NCI-H345 treated with DMSO at 0.1 percent for 48 hours (cell line): ENCODE measurements around the gene AGBL4.

ENCODE experiments used
- DNase-seq: peaks from one replicate; lab custom pipeline; 2025; ENCODE audit not compliant: unreplicated experiment; lab: John Stamatoyannopoulos, UW

Gene AGBL4

DNA sequence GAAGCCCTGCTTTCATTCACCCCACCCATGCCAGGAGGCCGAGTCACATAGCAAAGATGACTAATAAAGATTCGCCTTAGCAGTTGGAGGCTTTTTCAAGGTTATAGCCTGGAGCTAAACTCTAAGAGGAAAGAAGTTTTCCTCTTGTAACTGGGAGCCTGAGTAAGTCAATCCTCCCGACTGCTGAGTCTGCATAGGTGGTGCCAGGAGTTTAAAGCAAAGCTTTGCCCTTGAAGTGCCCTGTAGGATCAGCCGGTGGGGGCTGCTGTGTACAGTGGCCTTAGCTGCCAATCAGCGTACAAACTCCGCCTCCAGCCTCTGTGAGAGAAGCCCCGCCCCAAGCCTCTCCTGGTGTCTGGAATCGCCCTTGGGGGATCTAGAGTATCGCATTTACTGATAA is 1404.2 kb downstream of the AGBL4 start:
- DNase-seq = no peak

DNA sequence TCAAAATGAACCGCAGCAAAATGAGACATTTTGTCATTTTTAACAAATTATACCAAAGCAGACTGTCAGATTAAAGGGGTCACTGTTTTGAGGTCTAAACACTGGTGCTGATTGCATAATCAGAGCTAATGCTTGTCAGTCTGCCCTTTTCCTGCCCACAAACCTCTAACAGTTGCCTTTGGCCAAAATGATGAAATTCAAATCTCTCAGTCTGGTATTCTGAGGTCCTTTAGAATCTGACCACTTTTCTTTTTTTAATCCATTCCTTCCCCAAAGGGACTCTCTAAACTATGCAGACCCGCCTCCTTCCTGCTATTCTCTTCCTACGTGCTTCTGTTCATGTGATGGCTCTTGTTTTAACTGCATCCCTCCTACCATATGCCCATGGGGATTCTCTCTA is 1406.5 kb downstream of the AGBL4 start:
- DNase-seq = no peak

DNA sequence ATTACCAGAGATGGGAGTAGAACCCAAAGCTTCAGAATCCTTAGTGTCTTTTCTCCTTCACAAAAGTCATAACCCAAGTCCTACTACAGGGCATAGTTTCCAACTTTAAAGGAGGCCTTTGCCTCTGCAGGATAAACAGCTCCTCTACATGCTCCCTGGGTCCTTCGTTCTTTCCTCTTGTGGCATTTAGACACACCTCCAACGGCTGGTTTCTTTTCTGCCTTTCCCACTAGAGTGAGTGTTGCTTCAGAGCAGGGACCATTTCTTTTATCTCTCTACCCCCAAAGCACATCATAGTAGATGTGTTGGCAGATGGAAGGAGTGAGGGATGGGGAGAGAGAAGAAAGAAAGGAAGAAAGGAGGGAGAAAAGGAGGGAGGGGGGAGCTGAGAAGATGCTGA is 1407.0 kb downstream of the AGBL4 start:
- no peak for DNase-seq

DNA sequence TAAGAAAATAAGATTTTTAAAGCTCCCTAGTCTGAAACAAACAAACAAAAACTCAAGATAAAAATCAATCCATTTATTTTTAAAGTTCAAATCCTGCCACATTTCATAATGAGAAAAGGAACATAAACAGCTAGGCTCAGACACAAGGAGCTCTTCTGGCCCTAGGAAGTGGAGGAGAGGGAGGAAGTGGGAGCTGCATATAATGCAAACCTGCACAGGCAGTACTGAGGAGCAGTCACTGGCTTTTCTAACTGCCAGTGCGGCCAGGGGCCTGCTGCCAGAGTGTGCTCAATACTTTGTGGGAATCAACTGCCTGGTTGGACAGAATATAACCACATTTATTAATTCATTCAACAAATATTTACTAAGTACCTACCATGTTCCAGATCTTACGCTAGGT is 1411.9 kb downstream of the AGBL4 start:
- no peak for DNase-seq

DNA sequence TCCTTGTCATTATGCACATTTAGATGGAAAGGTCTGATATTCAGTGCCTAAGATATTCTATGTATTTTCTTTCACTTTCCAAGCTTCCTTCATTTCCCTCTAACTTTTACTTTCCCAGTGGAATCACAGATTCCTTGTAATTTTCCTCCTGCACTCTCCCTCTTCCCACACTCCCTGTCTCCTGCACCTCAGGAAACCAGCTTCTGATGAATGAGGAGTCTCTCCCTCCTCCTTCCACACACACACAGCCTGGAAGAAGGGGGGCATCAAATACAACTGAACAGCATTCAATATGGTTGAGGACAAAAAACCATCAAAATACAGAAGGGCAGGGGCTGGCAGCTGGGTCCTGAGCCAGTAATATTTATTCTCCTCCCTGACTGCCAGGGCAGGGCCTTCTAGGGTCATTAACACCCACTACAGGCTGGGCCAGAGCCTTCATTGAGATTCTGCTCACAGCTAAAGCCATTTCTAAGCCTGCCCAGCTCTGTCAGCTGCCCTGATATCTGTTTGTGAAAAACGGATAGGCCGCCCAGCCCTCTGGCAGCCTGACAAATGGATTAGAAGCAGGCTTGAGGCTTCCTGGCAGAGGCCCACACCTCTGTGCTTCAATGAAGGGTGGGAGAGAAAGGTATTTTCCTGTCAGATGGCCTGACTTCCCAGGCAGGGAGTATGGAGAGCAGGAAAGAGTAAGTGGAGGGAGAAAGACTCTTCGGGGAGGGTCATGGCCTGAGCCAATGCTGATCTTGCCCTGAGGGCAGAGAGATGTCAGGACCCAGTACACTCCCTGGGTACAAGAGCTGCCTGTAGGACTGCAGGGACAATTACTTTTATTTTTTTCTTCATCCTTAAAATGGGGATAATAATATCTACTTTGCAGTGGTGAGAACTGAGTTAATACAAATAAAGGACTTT is 1412.9 kb downstream of the AGBL4 start:
- DNase-seq = no peak

DNA sequence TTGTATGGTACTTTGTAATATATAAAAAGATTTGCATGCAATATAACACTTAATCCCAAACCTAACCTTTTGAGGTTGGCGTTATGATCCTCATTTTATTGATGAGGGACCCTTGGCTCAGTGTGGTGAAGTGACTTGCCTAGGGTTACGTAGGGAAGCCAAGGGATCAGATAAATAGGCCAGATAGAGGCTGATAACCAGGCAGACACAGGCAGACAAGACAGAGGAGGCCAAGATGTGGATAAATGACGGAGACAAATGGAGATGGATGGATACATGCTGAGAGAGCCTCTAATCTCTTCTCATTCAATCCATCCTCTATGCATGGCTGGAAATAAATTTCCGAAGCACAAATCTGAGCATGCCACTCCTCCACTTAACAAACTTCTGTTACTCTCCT is 1414.9 kb downstream of the AGBL4 start:
- DNase-seq = peak; percentile 2

DNA sequence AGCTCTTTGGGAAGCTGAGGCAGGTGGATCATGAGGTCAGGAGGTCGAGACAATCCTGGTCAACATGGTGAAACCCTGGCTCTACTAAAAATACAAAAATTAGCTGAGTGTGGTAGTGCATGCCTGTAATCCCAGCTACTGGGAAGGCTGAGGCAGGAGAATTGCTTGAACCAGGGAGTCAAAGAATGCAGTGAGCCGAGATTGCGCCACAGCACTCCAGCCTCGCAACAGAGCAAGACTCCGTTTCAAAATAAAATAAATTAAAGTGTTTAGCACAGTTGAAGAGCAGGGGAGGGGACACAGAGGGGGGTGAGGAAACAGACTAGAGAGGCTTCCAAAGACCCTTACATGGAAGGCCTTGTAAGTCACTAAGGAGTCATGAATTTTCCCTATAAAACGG is 1420.5 kb downstream of the AGBL4 start:
- DNase-seq = no peak

DNA sequence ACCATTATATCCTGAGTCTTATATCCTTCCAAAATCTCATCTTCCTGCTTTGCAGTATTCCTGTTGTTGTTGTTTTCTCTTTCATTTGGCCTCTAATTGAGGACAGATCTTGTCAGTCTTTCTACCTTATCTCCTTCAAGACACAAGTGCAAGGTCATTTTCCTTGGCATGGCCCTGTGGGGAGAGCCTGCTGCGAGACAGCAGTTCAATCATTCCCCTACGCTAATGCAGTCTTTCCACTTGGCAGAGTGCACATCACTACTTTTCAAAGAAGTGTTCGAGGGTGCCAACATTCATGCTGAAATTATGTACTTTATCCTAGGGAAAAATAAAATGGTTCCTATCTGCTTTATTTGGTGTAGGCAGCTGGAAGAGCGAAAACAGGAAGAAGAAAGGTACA is 1421.4 kb downstream of the AGBL4 start:
- no peak for DNase-seq

DNA sequence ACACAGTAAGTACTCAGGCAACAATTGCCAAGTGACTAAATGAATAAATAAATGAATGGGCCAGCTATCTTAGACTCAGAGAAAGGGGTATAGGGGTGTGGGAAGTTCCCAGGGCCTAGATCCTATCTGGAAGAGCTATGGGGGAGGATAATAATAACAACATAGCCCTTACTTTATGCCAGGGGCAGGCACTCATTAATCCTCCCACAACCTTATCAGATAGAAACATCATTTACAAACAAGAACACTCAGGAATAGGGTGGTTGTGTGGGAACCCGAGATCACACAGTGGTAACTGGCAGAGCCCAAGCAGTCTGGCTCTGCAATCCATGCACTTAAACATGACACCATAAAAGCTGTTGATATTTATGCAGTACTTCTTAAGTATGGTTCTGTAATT is 1423.6 kb downstream of the AGBL4 start:
- DNase-seq = no peak

DNA sequence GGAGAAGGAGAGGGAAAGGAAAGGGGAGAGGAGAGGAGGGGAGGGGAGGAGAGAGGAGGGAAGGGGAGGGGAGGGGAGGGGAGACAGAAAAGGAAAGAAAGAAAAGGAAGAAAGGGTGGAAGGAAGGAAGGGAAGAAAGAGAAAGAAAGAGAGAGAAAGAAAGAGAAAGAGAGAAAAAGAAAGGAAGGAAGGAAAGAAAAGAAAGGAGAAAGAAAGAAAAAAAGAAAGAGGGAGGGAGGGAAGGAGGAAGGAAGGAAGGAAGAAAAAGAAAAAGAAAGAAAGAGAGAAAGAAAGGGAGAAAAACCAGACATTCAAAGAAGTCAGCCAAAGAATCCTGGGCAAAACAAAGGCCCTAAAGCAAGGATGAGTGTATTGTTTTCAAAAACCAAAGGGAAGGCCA is 1426.1 kb downstream of the AGBL4 start:
- DNase-seq = no peak

DNA sequence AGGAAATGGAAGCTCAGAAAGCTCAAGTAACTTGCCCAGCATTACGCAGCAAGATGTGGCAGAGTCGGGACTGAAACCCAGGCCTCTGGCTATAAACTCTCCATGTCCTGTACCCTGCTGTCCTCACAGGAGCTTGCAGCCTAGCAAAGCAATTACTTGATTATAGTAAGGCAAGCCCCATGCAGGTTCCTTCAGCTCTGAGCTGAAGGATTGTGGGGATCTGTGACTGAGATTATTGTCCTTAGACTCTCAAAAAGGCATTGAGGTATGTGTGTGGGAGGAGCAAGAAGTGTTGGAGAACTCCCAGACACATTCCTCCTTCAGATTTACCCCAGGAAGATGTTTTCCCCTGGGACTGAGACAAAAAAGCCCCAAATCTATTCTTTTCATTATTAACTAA is 1427.7 kb downstream of the AGBL4 start:
- no peak for DNase-seq

DNA sequence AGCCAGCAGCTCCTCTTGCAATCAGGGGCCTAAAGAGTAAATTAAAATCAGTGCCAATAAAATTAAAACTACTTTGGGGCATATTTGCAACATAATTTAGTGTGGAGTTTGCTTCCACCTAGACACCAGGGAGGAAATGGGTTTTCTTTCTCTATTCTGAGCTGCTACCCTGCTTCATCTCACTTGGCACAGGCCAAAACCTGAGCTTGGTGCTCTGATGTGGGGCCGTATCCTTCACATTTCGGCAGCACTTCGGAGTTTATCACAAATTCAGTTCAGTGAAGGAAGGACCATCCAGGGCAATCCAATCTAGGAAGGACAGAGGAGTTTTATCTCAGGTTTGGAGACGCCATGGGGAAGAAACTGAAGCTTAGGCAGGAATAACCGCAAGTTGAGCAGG is 1428.1 kb downstream of the AGBL4 start:
- DNase-seq = no peak

DNA sequence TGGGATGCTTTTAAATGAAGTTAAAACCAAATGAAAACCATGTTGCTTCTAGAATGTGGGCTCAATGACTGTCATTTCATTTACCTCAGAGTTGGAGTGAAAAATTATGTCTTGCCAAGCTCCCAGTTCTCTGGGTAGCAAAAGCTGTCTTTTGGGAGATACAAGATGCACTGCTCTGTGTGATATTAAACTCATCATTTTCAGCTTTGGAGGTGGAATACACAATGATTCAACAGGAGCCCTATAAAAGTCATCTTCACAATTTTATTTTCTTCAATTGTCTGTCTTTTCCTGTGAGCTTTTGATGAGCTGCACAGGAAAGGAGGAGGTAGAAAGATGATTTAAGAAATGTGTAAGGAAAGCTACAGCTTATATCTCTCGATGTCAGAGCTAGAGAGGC is 1431.4 kb downstream of the AGBL4 start:
- no peak for DNase-seq

DNA sequence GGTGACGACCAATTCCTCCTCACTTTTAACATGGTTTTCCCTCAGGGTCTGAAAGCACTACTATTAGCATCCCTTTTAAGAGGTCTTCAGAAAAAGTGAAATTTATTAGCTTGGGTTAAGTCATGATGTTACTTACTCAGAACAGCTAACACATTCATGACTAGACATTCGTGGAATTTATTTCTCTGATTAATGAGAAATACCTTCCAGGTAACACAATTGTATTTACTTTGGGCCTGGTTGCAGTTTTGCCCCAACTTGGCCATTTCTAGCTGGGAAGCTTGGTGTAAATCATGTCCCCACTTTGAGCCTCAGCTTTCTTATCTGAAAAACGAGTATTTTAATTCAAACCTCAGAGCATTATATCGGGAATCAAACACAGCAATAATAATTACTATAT is 1432.6 kb downstream of the AGBL4 start:
- no peak for DNase-seq

DNA sequence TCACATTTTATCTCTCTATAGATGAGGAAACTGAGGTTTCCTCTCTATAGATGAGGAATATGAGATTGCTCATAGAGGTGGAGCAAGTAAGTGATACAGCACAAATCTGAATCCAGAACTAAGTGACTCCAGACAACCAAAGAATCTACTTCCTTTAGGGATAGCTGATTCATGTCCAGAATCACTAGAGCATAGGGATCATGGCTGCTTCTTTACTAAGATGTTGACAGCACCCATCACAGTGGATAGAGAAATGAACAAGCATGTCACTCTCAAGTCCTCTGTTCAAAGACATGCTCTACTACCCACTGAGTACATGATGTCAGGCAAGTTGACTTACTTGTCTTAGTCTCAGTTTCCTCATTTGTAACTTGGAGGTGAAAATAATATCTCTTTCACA is 1435.7 kb downstream of the AGBL4 start:
- DNase-seq = no peak

DNA sequence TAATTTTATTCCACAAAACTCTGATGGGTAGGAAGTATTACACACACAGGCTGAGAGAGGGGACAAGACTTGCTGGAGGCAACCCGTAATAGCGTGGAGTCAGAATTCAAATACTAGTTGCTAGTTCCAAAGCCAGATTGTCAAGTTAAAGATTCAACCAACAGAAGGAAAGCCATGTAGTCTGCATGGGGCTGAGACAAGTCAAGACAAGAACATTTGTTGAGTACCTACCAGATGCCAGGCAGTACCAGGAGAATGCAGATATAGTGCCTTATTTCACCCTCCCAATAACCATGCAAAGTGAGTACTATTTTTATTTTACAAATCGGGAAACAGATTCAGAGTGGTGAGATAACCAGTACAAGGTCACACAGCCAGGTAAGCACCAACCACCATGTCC is 1441.3 kb downstream of the AGBL4 start:
- no peak for DNase-seq

DNA sequence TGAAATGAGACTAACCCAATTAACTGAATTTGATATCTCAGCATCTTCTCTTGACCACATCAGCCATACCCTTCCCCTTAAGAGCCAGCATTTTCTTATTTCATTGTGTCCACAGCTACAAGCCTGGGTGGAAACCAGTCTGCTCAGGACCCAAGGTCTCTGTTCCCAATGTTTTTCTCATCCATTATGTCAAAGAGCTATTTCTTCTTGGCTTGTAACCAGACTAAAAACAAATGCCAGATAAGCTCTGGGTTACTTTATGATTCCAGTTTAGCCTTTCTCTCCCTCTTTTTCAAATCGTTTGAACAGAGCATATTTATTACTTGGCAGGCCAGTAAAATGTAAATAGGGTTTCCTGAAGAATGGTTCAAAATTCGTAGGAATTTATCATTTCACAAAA is 1442.5 kb downstream of the AGBL4 start:
- no peak for DNase-seq

DNA sequence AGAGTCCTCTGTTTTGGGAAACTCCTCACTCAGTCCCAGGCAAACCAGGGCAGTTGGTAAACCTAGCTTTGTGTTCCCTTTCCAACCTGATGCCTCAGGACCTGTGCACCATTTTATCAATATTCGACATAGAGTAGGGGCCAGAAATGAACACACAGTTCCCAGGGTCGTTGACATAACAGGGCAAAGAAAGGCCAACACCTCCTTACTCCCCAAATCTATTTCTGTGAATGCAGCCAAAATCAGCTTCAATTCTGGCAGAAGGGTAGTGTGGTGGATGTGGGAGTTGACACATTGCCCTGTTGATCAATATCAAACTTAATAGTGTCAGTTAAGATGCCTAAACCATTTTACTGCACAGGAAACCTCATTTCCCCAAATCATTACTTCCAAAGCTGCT is 1447.2 kb downstream of the AGBL4 start:
- no peak for DNase-seq

DNA sequence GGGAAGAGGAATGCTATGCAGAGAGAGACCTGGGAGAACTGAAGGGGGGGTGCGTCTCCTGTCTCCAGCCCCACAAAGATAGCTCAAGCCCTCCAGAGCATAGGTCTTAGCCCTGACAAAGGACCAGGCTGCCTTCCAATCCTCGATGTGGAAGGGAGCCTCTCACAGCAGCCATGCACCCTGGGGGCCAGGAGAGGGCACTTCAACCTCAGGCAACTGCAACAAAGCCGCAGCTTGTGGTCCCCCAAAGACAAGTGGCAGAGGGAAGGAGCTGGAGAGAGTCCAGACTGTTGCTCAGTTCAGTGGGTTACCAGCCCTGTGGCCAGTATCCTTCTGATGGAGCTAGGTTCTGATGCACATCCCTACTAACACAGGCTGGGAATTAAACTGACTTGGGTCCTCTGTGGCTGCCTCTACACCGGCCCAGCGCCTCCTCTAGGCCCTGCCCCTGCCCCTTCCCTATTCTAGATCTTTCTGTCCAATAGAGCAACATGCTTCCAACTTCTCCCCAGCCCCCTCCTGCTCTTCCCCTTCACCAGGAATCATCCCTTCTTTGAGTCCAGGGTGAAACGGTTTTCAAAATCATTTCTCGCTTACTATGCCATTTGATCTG is 1451.0 kb downstream of the AGBL4 start:
- DNase-seq = peak; percentile 66

DNA sequence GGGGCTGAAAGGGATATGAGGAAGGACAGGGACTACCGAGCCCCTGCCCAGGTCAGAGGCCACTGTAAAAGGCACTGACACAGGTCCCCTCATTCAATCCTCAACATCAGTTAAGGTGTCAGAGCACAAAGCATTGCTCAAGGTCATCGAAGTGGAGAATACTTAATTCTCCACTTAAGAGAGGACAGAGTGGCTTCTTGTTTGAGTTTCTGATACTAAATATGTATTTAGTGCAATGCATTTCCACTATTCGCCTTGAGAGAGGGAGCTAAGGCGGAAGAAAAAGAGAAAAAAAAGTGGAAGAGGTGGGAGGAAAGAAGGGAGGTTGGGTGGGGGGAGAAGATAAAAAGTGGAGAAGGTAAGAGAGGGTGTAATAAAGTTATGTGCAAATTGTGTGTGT is 1451.6 kb downstream of the AGBL4 start:
- no peak for DNase-seq

DNA sequence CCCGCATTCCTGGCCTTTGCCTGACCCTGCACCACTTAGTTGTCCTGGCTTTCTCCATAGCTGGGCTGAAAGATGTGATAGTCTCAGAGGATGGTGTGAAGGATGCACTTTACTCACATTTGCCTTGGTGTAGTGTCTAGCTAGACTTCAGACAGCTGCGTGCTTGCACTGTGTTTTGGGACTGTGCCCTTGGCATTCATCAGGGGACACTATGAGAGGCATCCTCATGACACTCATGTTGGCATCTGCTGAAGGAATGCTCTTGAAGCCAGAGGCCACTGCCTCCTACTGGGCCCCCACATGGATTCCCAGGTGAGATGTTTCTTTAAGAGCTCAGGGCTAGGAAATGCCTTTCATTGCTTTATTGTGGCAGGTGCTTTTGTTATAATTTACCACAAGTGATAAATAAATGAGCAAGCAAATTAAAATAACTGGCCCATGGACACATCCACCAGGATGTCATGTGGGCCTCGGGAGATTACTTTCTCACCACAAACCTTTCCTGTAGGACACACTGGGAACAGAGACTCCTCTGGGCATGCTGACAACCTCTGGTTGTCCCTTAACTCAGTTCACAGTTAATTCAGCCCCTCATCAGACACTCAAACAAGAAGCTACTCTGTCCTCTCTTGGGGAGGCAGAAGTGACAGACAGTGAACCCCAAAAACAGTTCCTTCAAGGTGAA is 1452.3 kb downstream of the AGBL4 start:
- DNase-seq = no peak

DNA sequence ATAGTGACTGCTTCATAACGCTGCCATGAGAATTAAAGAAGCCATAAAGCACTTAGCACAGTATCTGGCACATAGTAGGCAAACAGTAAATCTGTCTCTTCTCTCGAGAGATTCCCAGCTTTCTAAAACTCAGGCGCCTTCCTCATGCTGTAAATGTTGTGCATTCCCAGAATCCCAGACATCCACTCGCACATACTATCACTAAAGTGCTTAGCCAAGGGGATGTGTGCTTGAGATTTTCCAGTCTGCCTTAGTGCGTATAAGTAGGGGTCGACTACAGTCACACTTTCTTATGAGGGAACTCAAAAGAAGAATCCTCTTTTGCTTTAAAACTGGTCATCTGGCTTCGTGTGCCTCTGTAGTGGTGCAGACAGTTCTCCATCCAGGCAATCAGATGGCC is 1453.2 kb downstream of the AGBL4 start:
- DNase-seq = no peak
